Spinal cord (tissue), 10 donors: ENCODE results near the gene ZC3H10. TPM values are rescaled to one million over a fixed set of nuclear protein-coding genes. Genes with fewer than 3 reads are reported as not detected.
"Not testable (repeated sequence)": the region's sequence is repeated elsewhere in the genome, so short reads cannot be mapped to it uniquely, and the experiment has no call there.

ENCODE experiments used
- DNase-seq, 6 donors: peaks; one replicate each; pipeline versions ENCODE4 v3.0.0 to v3.0.0-alpha.2; 2013 to 2015; ENCODE audit warnings: low spot score in 6 of 6, low read depth in 4 of 6
- H3K27ac ChIP-seq: one replicate; pipeline ENCODE4 v1.5.1; 2013; ENCODE audit warnings: low read depth, low read length, control low read depth
- H3K27me3 ChIP-seq: one replicate; pipeline ENCODE4 v1.6.1; 2013; ENCODE audit warnings: low read length; ENCODE audit not compliant: control insufficient read depth, insufficient read depth
- H3K36me3 ChIP-seq: one replicate; pipeline ENCODE4 v1.6.1; 2013; ENCODE audit warnings: low read length; ENCODE audit not compliant: control insufficient read depth, insufficient read depth
- H3K4me1 ChIP-seq: one replicate; pipeline ENCODE4 v1.6.1; 2013; ENCODE audit warnings: low read length; ENCODE audit not compliant: control insufficient read depth, insufficient read depth
- H3K4me3 ChIP-seq: one replicate; pipeline ENCODE4 v1.5.1; 2013; ENCODE audit warnings: low read depth, low read length, control low read depth
- H3K9me3 ChIP-seq: one replicate; pipeline ENCODE4 v1.6.1; 2013; ENCODE audit warnings: low read length; ENCODE audit not compliant: control insufficient read depth, insufficient read depth
- WGBS: methylation state at CpG from one replicate; pipeline ENCODE4 v1.1.5; 2013; ENCODE audit warnings: missing lambda C conversion rate; ENCODE audit not compliant: insufficient coverage; 5-methylcytosine and 5-hydroxymethylcytosine counted together
- polyA plus RNA-seq, 2 donors: library from polyadenylated mRNA; unstranded; fragments of 120-200 nt; gene quantifications; one replicate each; pipeline ENCODE4 v1.2.1, GENCODE V29; 2013; ENCODE audit not compliant: insufficient read length in 2 of 2
- total RNA-seq, 2 donors: library from RNA; depleted of rRNA in 1 of 2; stranded (reverse); fragments of 120-200 nt in 1 of 2; fragments of >200 nt in 1 of 2; gene quantifications; one replicate each; pipeline versions ENCODE4 v1.2.3 to v1.2.4, GENCODE V29; 2013 to 2014
- donor health status: healthy.

The ZC3H10 gene
- total and polyA plus RNA-seq, 4 donors, result 4.1 to 7.1 (median 5.6) TPM

DNA sequence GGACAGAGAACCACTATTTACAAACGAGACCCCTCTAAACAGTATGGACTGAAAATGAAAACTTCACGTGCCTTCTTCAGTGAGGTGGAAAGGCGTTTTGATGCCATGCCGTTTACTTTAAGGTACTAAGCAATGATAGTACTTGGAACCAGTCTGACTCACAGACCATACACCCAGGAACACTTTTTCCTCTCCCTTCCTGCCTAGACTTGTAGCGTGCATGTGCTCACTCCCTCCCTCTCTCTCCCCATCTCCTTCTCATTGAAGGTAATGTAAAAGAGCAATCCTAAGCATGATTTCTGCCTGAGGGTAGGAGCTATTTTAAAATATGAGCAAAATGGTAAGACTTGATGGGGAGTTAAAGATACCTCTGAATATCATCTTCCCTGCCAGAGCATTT is 7.5 kb upstream of the ZC3H10 start:
- 80% methylated on average over 2 of the region's 5 CpGs for WGBS
- H3K4me1 ChIP-seq, result peaks cover 4% of the 10 kb centered on the region
- no peaks in the 10 kb centered on the region for H3K9me3 ChIP-seq
- no peaks in the 10 kb centered on the region for H3K27me3 ChIP-seq
- H3K27ac ChIP-seq, result no peak overlapping the region
- H3K36me3 ChIP-seq, result peaks cover 49% of the 10 kb centered on the region
- no peak for DNase-seq
- H3K4me3 ChIP-seq, result no peak overlapping the region

DNA sequence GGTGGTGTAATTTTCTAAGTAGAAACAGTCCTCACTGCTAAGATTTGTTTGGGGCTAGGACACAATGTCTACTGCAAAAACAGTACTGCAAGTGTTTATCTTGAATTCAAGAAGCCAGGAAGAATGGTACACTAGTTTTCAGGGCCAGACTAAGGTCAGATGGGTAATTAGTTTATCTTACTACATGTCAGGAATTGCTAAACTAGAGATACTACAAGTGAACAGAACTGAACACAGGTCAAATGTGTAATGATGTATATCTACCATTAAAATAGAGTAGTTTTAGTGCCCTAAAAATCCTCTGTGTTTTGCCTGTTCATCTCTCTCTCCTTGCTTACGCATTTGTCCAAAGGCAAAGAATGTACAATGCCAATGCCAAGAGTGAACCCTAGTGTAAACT is 4.0 kb upstream of the ZC3H10 start:
- Histone ChIP-seq H3K27me3 (no peaks in the 10 kb centered on the region), H3K9me3 (no peaks in the 10 kb centered on the region), H3K27ac (no peak overlapping the region), H3K4me3 (no peak overlapping the region), H3K4me1 (peaks cover 16% of the 10 kb centered on the region), H3K36me3 (peaks cover 34% of the 10 kb centered on the region)
- DNase-seq, result no peak
- WGBS, result no CpG with 5 or more reads among the region's 1 CpG

DNA sequence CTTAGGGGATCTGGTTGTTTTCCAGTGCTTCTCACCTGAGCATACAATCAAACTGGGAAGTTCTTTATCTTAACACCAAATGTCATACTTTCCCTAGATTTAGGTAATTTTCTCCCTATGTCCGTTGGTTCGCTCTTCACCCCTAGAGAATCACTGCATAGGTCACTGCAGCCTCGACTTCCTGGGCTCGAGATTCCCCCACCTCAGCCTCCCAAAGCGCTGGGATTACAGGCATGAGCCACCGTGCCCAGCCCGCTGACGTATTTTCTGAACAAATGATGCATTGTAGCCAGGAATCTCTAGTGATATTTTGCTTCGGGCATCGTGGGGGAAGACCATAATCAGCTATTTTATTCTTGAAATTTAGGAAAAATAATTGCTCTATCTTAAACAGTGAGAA is 2.7 kb upstream of the ZC3H10 start:
- 24% methylated on average over 3 of the region's 10 CpGs for WGBS
- H3K27ac ChIP-seq, result peak overlapping the region; percentile 98
- DNase-seq, result peak in 2 of 6 donors; percentile 30 to 36

GRCh38 chr12:56116267-56117081 is 1.6 kb upstream of the ZC3H10 start, which contains the start of gene RPL41:
TSS of gene RPL41 (plus strand) at chr12:56116633.
- WGBS, result 0% methylated on average over 22 of the region's 34 CpGs
- H3K36me3 ChIP-seq, result peaks cover 28% of the 10 kb centered on the region
- DNase-seq, result peak; percentile 95 to 100 (median 98)
- H3K9me3 ChIP-seq, result no peaks in the 10 kb centered on the region
- no peaks in the 10 kb centered on the region for H3K27me3 ChIP-seq
- peaks cover 20% of the 10 kb centered on the region for H3K4me1 ChIP-seq
- peak within 1 kb of the TSS; percentile 100 for H3K4me3 ChIP-seq
- H3K27ac ChIP-seq, result peak within 1 kb of the TSS; percentile 98

More for the DNA sequence above, 2.7 kb upstream of the ZC3H10 start:
- Histone ChIP-seq H3K27me3 (no peaks in the 10 kb centered on the region), H3K9me3 (no peaks in the 10 kb centered on the region), H3K36me3 (peaks cover 27% of the 10 kb centered on the region), H3K4me1 (peaks cover 20% of the 10 kb centered on the region), H3K4me3 (peak overlapping the region; percentile 100)

- H3K4me1 ChIP-seq, result peaks cover 20% of the 10 kb centered on the region
- H3K36me3 ChIP-seq, result peaks cover 28% of the 10 kb centered on the region
- not testable (repeated sequence) for DNase-seq, H3K9me3 ChIP-seq, H3K27me3 ChIP-seq
- H3K27ac ChIP-seq, result peak overlapping the region; percentile 98
- H3K4me3 ChIP-seq, result peak overlapping the region; percentile 100
- WGBS, result 0% methylated on average over 1 of the region's 16 CpGs
Measured at GRCh38 chr12:56117082-56117706, 872 bp upstream of the ZC3H10 start.

DNA sequence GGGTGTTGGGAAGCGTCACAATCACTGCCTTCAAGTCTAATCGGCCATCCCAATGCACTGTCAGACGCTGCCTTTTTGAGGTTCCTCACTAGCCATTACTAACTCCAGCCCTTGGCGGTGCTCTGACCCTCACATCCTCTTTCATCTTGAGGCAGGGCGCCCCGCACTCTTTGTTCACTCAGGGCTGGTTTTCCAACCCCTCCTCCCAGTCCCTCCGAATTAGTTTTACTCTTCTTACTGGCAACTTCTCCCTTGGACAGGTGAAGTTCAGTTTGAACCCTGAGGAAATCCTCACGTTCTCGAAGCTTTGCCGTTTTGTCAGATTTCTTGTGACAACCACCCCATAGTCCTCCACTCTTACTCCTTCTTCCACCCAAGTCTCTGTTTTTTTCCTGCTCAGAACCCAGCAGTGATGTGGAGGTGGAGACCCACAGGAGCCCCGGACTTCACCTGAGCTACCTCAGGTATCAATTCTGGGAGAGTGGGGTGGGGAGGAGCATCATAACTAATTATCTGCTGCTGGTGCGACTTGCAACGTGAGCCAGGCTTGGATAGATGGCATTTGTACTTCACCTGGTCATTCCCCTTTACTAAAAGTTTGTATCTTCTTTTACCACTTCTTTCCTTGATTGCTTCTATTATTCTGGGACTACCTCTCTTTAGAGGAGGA is 757 bp downstream of the ZC3H10 start:
- Histone ChIP-seq H3K36me3 (peaks cover 24% of the 10 kb centered on the region), H3K4me1 (peaks cover 20% of the 10 kb centered on the region), H3K27me3 (no peaks in the 10 kb centered on the region), H3K9me3 (no peaks in the 10 kb centered on the region), H3K4me3 (peak overlapping the region; percentile 100), H3K27ac (peak overlapping the region; percentile 94)
- no peak for DNase-seq
- WGBS, result under 1% methylated on average over 7 of the region's 13 CpGs

- Histone ChIP-seq H3K27me3 (no peaks in the 10 kb centered on the region), H3K36me3 (peaks cover 24% of the 10 kb centered on the region), H3K4me3 (peak overlapping the region; percentile 100), H3K9me3 (no peaks in the 10 kb centered on the region), H3K4me1 (peaks cover 20% of the 10 kb centered on the region), H3K27ac (peak overlapping the region; percentile 94)
- DNase-seq, result peak in 2 of 6 donors; percentile 84 to 88
- 0% methylated on average over 2 of the region's 2 CpGs for WGBS
Measured at GRCh38 chr12:56119361-56119796, 1.3 kb downstream of the ZC3H10 start.

DNA sequence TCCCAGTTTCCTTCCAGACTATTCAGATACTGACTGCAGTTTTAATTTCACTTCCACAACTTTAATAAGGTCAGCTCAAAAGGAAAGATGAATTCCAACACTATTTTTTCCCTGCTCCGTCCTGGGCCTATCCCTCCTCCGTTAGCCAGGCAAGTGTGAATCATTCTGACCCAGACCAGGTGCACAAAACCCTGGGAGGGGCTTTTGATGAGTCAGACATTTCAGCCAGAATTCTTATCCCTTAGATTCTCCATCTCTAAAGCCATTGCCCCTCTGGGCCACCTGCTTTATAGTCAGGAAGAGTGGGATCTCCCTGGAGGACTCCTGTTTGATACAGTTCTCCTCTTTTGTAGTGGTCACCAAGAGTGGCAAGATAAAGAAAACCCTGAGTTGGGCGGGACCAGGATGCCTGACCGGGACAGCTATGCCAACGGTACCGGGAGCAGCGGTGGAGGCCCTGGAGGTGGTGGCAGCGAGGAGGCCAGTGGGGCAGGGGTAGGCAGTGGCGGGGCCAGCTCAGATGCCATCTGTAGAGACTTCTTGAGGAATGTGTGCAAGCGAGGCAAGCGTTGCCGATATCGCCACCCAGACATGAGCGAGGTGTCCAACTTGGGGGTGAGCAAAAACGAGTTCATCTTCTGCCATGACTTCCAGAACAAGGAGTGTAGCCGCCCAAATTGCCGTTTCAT is 2.2 kb downstream of the ZC3H10 start:
- Histone ChIP-seq H3K27me3 (no peaks in the 10 kb centered on the region), H3K36me3 (peaks cover 27% of the 10 kb centered on the region), H3K4me1 (peaks cover 19% of the 10 kb centered on the region), H3K9me3 (no peaks in the 10 kb centered on the region), H3K27ac (no peak overlapping the region), H3K4me3 (no peak overlapping the region)
- no peak for DNase-seq
- 97% methylated on average over 14 of the region's 17 CpGs for WGBS

DNA sequence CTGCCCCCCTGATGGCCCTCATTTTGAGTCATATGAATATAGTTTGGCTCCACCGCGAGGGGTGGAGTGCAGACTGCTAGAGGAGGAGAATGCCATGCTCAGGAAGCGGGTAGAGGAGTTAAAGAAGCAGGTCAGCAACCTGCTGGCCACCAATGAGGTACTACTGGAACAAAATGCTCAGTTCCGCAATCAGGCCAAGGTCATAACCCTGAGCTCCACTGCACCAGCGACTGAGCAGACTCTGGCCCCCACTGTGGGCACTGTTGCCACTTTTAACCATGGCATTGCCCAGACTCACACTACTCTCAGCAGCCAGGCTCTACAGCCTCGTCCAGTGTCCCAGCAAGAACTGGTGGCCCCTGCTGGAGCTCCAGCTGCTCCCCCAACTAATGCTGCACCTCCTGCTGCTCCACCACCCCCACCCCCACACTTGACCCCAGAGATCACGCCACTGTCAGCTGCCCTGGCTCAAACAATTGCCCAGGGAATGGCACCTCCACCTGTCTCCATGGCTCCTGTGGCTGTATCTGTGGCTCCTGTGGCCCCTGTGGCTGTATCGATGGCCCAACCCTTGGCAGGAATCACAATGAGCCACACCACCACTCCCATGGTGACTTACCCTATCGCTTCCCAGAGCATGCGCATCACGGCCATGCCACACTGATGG is 3.3 kb downstream of the ZC3H10 start:
- no peak for DNase-seq
- Histone ChIP-seq H3K4me1 (peaks cover 16% of the 10 kb centered on the region), H3K9me3 (no peaks in the 10 kb centered on the region), H3K4me3 (no peak overlapping the region), H3K27ac (no peak overlapping the region), H3K27me3 (no peaks in the 10 kb centered on the region), H3K36me3 (peaks cover 28% of the 10 kb centered on the region)
- WGBS, result 88% methylated on average over 11 of the region's 11 CpGs
